Mesenteric fat pad (tissue), 1 donor: Measurements from ENCODE around the gene PGM2. TPM values are rescaled to one million over a fixed set of nuclear protein-coding genes. Genes with fewer than 3 reads are reported as not detected.
"Not testable (repeated sequence)": the region's sequence is repeated elsewhere in the genome, so short reads cannot be mapped to it uniquely, and the experiment has no call there.

ENCODE experiments used
- DNase-seq: peaks from one replicate; pipeline ENCODE4 v3.0.0-alpha.2; 2020; ENCODE audit warnings: low spot score
- long read RNA-seq: library from polyadenylated mRNA; unstranded; transcript quantifications from one replicate; pipeline ENCODE4 v2.0.0, GENCODE V29; 2020
- total RNA-seq: library from RNA; stranded (reverse); fragmentation: NEBNext Ultra II Directional; extraction: Animal tissue kit (Norgen Biotek cat#: 25700); gene quantifications from one replicate; pipeline ENCODE4 v1.2.1, GENCODE V29; 2021
- donor health status: DM: yes; HTN: yes; CAD: no.

Gene PGM2
- 20.6 TPM for total RNA-seq
- long read RNA-seq, transcript PGM2-201 (14 exons, 3,264 nt): major isoform, 40 of 50 reads
- long read RNA-seq, partial matches to known transcripts: 4 of 50 reads
- long read RNA-seq, other reads (novel, unspliced or antisense): 6 of 50 reads

- DNase-seq: peak; percentile 95
Observed at GRCh38 chr4:37826295-37827029, at the start of gene PGM2. TSS of gene PGM2 (plus strand) at chr4:37826686. CDS start at chr4:37826733, 47 bp downstream.

GRCh38 chr4:37779896-37780295 is 46.6 kb upstream of the PGM2 start:
- no peak for DNase-seq

GRCh38 chr4:37780444-37781130 is 45.9 kb upstream of the PGM2 start:
- DNase-seq: no peak

- no peak for DNase-seq
Observed at GRCh38 chr4:37781131-37781455, 45.4 kb upstream of the PGM2 start.

GRCh38 chr4:37786267-37786666 is 40.2 kb upstream of the PGM2 start:
- not testable (repeated sequence) for DNase-seq

- not testable (repeated sequence) for DNase-seq
Observed at GRCh38 chr4:37787883-37788460, 38.5 kb upstream of the PGM2 start.

- DNase-seq: no peak
Observed at GRCh38 chr4:37788819-37789218, 37.7 kb upstream of the PGM2 start.

- DNase-seq: no peak
Observed at GRCh38 chr4:37792241-37792640, 34.2 kb upstream of the PGM2 start.

GRCh38 chr4:37793562-37793961 is 32.9 kb upstream of the PGM2 start:
- DNase-seq: no peak

GRCh38 chr4:37794056-37794455 is 32.4 kb upstream of the PGM2 start:
- DNase-seq: no peak

GRCh38 chr4:37795581-37796195 is 30.8 kb upstream of the PGM2 start:
- DNase-seq: no peak

- DNase-seq: no peak
Observed at GRCh38 chr4:37797374-37797773, 29.1 kb upstream of the PGM2 start.

- DNase-seq: no peak
Observed at GRCh38 chr4:37797923-37798322, 28.6 kb upstream of the PGM2 start.

- no peak for DNase-seq
Observed at GRCh38 chr4:37798616-37799015, 27.9 kb upstream of the PGM2 start.

GRCh38 chr4:37799941-37800554 is 26.4 kb upstream of the PGM2 start:
- DNase-seq: no peak

- DNase-seq: no peak
Observed at GRCh38 chr4:37802068-37802666, 24.3 kb upstream of the PGM2 start.

- no peak for DNase-seq
Observed at GRCh38 chr4:37803348-37803973, 23.0 kb upstream of the PGM2 start.

GRCh38 chr4:37805091-37805490 is 21.4 kb upstream of the PGM2 start:
- no peak for DNase-seq

GRCh38 chr4:37812713-37813112 is 13.8 kb upstream of the PGM2 start:
- DNase-seq: no peak

- DNase-seq: no peak
Observed at GRCh38 chr4:37815591-37815990, 10.9 kb upstream of the PGM2 start.

GRCh38 chr4:37816006-37816405 is 10.5 kb upstream of the PGM2 start:
- DNase-seq: no peak
